Sigmoid colon (tissue), 7 donors: Measurements from ENCODE around the gene KIAA1549. TPM values are rescaled to one million over a fixed set of nuclear protein-coding genes. Genes with fewer than 3 reads are reported as not detected.

ENCODE experiments used
- DNase-seq: peaks from one replicate; pipeline ENCODE4 v3.0.0-alpha.2; 2019
- H3K27ac ChIP-seq, 4 donors: fragments of 200-600 bp; sonication (generic); one replicate each; pipeline ENCODE4 v1.5.1; 2016 to 2019; ENCODE audit warnings: mild to moderate bottlenecking in 1 of 4
- H3K27me3 ChIP-seq, 3 donors: fragments of 200-600 bp; sonication (generic); one replicate each; pipeline ENCODE4 v1.5.1; 2019; ENCODE audit warnings: mild to moderate bottlenecking in 1 of 3
- H3K36me3 ChIP-seq, 4 donors: fragments of 200-600 bp; sonication (generic); one replicate each; pipeline ENCODE4 v1.5.1; 2016 to 2019
- H3K4me1 ChIP-seq, 4 donors: fragments of 200-600 bp; sonication (generic); one replicate each; pipeline ENCODE4 v1.5.1; 2017 to 2019
- H3K4me3 ChIP-seq, 4 donors: fragments of 200-600 bp; sonication (generic); one replicate each; pipeline ENCODE4 v1.5.1; 2017 to 2019; ENCODE audit warnings: mild to moderate bottlenecking in 2 of 4, moderate library complexity in 1 of 4
- H3K9me3 ChIP-seq, 4 donors: fragments of 200-600 bp in 3 of 4; sonication (generic) in 3 of 4; one replicate each; pipeline versions ENCODE4 v1.5.1 to v1.6.1; 2013 to 2019
- EP300 ChIP-seq, 4 donors: sonication (generic); formaldehyde crosslinking; IDR thresholded peaks; one replicate each; pipeline ENCODE4 v1.6.1; 2017; ENCODE audit warnings: antibody characterized with exemption in 4 of 4
- POLR2A ChIP-seq, 2 donors: fragments of 450-650 bp; IDR thresholded peaks; one replicate each; pipeline ENCODE4 v1.6.1; 2016; ENCODE audit warnings: antibody characterized with exemption in 2 of 2, mild to moderate bottlenecking in 2 of 2, moderate library complexity in 2 of 2
- POLR2AphosphoS5 ChIP-seq, 4 donors: sonication (generic); formaldehyde crosslinking; IDR thresholded peaks; one replicate each; pipeline ENCODE4 v1.6.1; 2017; ENCODE audit warnings: antibody characterized with exemption in 4 of 4
- WGBS, 2 donors: extraction: QIAGEN DNeasy Blood & Tissue Kit; methylation state at CpG; one replicate each; pipeline ENCODE4 v1.1.7; 2013; 5-methylcytosine and 5-hydroxymethylcytosine counted together
- intact Hi-C: fragments of 100-400 bp; cut with DNase I; formaldehyde crosslinking; loops from one replicate; pipeline ENCODE4 v1.15.1; 2023
- polyA plus RNA-seq, 3 donors: library from polyadenylated mRNA; stranded (reverse); fragments of 200-250 nt; gene quantifications; one replicate each; pipeline ENCODE4 v1.2.3, GENCODE V29; 2013
- total RNA-seq, 4 donors: library from RNA; depleted of rRNA; stranded (reverse); fragments of >200 nt; gene quantifications; one replicate each; pipeline ENCODE4 v1.1.0, GENCODE V29; 2016
- TF ChIP-seq, protein P1 (sequence below), 4 experiments: fragments of 450-650 bp in 3 of 4; fragments of 200-600 bp in 1 of 4; IDR thresholded peaks; one replicate each; pipeline ENCODE4 v1.5.1; 2016 to 2019; ENCODE audit warnings: antibody characterized with exemption in 4 of 4, mild to moderate bottlenecking in 3 of 4, moderate library complexity in 2 of 4
- donor health status: healthy with polysubstance abuse.
- donor health status: Bipolar disorder and iron deficiency.
- donor health status: healthy.

Gene KIAA1549
- total and polyA plus RNA-seq, 7 donors: under 0.01 to 3.0 (median 1.1) TPM

DNA sequence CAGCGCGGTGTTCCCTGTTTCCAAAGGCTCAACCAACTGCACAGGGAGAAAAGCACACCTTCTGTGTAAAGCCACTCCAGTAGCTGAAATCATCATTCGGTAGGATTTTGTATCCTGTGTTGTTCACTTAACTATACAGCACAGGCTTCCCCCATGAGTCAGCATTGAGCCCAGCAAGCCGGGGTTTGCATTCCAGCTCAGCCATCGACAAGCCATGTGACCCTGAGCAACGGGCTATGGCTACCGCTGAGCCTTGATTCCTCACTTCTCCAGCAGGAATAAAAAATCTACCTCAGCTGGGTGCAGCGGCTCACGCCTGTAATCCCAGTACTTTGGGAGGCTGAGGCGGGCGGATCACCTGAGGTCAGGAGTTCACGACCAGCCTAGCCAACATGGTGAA is 139.1 kb downstream of the KIAA1549 start:
- H3K36me3 ChIP-seq: no peaks in the 10 kb centered on the region
- 78 to 89% methylated on average over 12 of the region's 12 CpGs for WGBS, 2 donors

DNA sequence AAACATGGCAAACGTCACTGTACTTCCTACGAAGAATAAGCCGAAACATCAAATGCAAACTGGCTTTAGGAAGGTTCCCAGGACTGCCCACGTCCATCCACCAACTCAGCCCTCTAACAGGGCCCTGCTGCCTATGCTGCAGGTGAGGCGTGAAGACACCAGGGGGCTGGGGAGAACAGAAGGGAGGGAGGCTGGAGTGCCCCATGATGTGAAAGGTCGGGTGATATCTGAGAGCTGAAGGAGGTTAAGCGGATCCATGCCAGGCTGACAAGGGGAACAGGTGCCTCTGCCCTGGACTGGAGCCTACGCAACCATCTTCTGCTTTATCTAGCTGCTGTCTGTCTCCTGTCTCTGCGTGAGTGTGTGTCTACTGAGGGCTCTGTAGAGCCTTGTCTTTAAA is 143.0 kb downstream of the KIAA1549 start:
- intact Hi-C loops: no loop called here
- Histone ChIP-seq H3K9me3 (no peaks in the 10 kb centered on the region), H3K4me1 (no peaks in the 10 kb centered on the region), H3K4me3 (no peak overlapping the region), H3K27me3 (no peaks in the 10 kb centered on the region), H3K36me3 (no peaks in the 10 kb centered on the region), H3K27ac (no peak overlapping the region)
- 90 to 91% methylated on average over 9 of the region's 9 CpGs for WGBS, 2 donors
- TF ChIP-seq EP300 (IDR thresholded peaks at IDR 0.05): no peak
- no peak for TF ChIP-seq POLR2A (IDR thresholded peaks at IDR 0.05)
- TF ChIP-seq, protein P1, sequence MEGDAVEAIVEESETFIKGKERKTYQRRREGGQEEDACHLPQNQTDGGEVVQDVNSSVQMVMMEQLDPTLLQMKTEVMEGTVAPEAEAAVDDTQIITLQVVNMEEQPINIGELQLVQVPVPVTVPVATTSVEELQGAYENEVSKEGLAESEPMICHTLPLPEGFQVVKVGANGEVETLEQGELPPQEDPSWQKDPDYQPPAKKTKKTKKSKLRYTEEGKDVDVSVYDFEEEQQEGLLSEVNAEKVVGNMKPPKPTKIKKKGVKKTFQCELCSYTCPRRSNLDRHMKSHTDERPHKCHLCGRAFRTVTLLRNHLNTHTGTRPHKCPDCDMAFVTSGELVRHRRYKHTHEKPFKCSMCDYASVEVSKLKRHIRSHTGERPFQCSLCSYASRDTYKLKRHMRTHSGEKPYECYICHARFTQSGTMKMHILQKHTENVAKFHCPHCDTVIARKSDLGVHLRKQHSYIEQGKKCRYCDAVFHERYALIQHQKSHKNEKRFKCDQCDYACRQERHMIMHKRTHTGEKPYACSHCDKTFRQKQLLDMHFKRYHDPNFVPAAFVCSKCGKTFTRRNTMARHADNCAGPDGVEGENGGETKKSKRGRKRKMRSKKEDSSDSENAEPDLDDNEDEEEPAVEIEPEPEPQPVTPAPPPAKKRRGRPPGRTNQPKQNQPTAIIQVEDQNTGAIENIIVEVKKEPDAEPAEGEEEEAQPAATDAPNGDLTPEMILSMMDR (IDR thresholded peaks at IDR 0.05): no peak
- TF ChIP-seq POLR2AphosphoS5 (IDR thresholded peaks at IDR 0.05): no peak
- no peak for DNase-seq

More for the DNA sequence above, 139.1 kb downstream of the KIAA1549 start:
- no peak overlapping the region for H3K4me3 ChIP-seq
- H3K27ac ChIP-seq: no peak overlapping the region
- H3K9me3 ChIP-seq: no peaks in the 10 kb centered on the region
- no peak for TF ChIP-seq EP300 (IDR thresholded peaks at IDR 0.05)
- TF ChIP-seq POLR2A (IDR thresholded peaks at IDR 0.05): no peak
- no peak for TF ChIP-seq POLR2AphosphoS5 (IDR thresholded peaks at IDR 0.05)
- TF ChIP-seq, protein P1 (IDR thresholded peaks at IDR 0.05): no peak
- intact Hi-C loops: no loop called here
- DNase-seq: no peak
- H3K27me3 ChIP-seq: no peaks in the 10 kb centered on the region
- no peaks in the 10 kb centered on the region for H3K4me1 ChIP-seq

DNA sequence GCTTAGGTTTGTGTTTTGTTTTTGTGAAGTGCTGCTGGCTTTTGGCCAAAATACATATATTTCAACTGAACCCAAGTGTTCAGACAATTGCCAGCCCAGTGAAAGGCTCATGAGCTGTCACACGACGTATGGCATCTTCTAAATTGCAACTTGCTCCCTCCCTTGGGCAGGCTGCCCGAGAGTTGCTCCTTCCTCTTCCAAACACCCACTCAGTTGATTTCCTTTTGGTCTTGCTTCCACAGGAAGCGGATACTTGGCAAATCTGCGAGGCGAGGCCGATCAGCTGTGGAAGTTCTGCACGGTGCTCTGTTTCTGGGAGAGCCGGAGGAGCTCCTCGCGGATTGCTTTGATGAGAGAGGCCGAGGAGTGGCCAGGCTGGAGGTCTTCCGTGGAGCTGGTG is 143.6 kb downstream of the KIAA1549 start:
- no peak for DNase-seq
- no peak overlapping the region for H3K4me3 ChIP-seq
- H3K27ac ChIP-seq: no peak overlapping the region
- WGBS, 2 donors: 68 to 72% methylated on average over 13 of the region's 13 CpGs
- H3K4me1 ChIP-seq: no peaks in the 10 kb centered on the region
- H3K9me3 ChIP-seq: no peaks in the 10 kb centered on the region
- no peak for TF ChIP-seq POLR2AphosphoS5 (IDR thresholded peaks at IDR 0.05)
- no peak for TF ChIP-seq POLR2A (IDR thresholded peaks at IDR 0.05)
- TF ChIP-seq EP300 (IDR thresholded peaks at IDR 0.05): no peak
- TF ChIP-seq, protein P1 (IDR thresholded peaks at IDR 0.05): no peak
- H3K36me3 ChIP-seq: no peaks in the 10 kb centered on the region
- no peaks in the 10 kb centered on the region for H3K27me3 ChIP-seq
- intact Hi-C loops: no loop called here

DNA sequence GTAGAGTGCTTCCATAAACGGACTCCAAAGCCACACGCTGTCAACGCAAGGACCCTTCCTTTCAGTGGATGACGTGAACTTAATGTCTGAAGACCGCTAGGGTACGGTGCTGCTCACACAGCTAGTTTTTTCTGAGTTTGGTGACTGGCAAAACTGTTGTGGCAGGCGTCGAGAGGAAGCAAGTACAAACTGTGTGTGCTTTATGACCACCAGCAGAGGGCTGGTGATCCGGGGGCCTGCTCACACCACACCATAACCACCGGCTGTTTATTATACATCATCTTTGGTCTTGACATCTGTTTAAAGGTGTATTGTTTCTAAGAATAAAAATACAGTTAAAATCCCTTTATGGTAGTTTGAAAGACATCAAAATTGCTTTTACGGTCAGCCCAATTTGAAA is 146.1 kb downstream of the KIAA1549 start:
- no peak overlapping the region for H3K27ac ChIP-seq
- intact Hi-C loops: no loop called here
- H3K9me3 ChIP-seq: no peaks in the 10 kb centered on the region
- no peak overlapping the region for H3K4me3 ChIP-seq
- no peaks in the 10 kb centered on the region for H3K36me3 ChIP-seq
- 88 to 91% methylated on average over 11 of the region's 11 CpGs for WGBS, 2 donors
- TF ChIP-seq, protein P1 (IDR thresholded peaks at IDR 0.05): no peak
- TF ChIP-seq POLR2A (IDR thresholded peaks at IDR 0.05) (no peak), EP300 (IDR thresholded peaks at IDR 0.05) (no peak), POLR2AphosphoS5 (IDR thresholded peaks at IDR 0.05) (no peak)
- H3K4me1 ChIP-seq: no peaks in the 10 kb centered on the region
- H3K27me3 ChIP-seq: no peaks in the 10 kb centered on the region
- no peak for DNase-seq

DNA sequence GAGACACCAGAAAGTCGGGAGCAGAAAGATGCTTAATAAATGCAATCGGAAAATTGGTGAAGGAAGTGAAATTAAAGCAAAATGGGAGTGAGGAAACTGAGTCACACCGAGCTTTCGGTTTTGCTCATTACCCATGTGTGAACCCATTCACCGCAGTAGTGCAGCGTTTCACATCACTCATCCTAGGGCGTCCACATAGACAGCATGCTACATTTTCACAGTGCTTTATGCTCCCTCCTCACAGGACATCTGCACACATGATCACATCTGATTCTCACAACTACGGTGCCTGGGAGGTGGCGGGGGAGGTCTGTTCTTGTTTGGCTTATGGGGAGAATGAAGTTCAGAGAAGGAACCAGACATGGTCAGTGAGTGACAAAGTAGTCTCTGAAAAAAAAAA is 146.6 kb downstream of the KIAA1549 start:
- DNase-seq: no peak
- no peak overlapping the region for H3K4me3 ChIP-seq
- H3K9me3 ChIP-seq: no peaks in the 10 kb centered on the region
- intact Hi-C loops: no loop called here
- no peaks in the 10 kb centered on the region for H3K27me3 ChIP-seq
- H3K36me3 ChIP-seq: no peaks in the 10 kb centered on the region
- TF ChIP-seq POLR2A (IDR thresholded peaks at IDR 0.05) (no peak), EP300 (IDR thresholded peaks at IDR 0.05) (no peak), POLR2AphosphoS5 (IDR thresholded peaks at IDR 0.05) (no peak)
- TF ChIP-seq, protein P1 (IDR thresholded peaks at IDR 0.05): no peak
- H3K27ac ChIP-seq: no peak overlapping the region
- no peaks in the 10 kb centered on the region for H3K4me1 ChIP-seq
- 89 to 93% methylated on average over 9 of the region's 9 CpGs for WGBS, 2 donors
